PC-3 (cell line): ENCODE results near the gene UBC. TPM values are rescaled to one million over a fixed set of nuclear protein-coding genes. Genes with fewer than 3 reads are reported as not detected.

Experiments
- ATAC-seq: fragments of 200-7000 bp; cut with Tn5 transposase; 2 replicates; pipeline ENCODE4 v1.9.1; 2020; ENCODE audit warnings: mild to moderate bottlenecking, moderate library complexity
- BruUV-seq: library from RNA; stranded (reverse); fragments of 400-500 nt; replicated peaks from 2 replicates; lab custom pipeline; 2021; lab: Mats Ljungman, UMichigan
- CTCF ChIA-PET: fragments of 300-600 bp; sonication (Branson Sonifier 250); formaldehyde crosslinking; loops from one replicate; lab custom pipeline; 2022; ENCODE audit warnings: antibody characterized with exemption; lab: Charles Lee
- POLR2A ChIA-PET: fragments of 300-600 bp; sonication (Branson Sonifier 250); formaldehyde crosslinking; loops from one replicate; lab custom pipeline; 2022; ENCODE audit warnings: antibody characterized with exemption; ENCODE audit not compliant: unreplicated experiment; lab: Charles Lee
- DNase-seq: peaks from one replicate; pipeline ENCODE4 v3.0.0-alpha.2; 2015
- H2AFZ ChIP-seq: fragments of 300-600 bp; sonication (generic); 2 replicates; pipeline ENCODE4 v1.6.0; 2016; ENCODE audit warnings: antibody characterized with exemption, low read length
- H3F3A ChIP-seq: fragments of 300-600 bp; sonication (generic); one replicate; pipeline ENCODE4 v1.6.0; 2017; ENCODE audit warnings: antibody characterized with exemption, low read length, control low read depth, mild to moderate bottlenecking; ENCODE audit not compliant: unreplicated experiment
- H3K27ac ChIP-seq: fragments of 300-600 bp; sonication (generic); 2 replicates; pipeline ENCODE4 v1.5.1; 2016; ENCODE audit warnings: mild to moderate bottlenecking, low read length
- H3K27me3 ChIP-seq: fragments of 300-600 bp; sonication (generic); 2 replicates; pipeline ENCODE4 v1.6.1; 2016; ENCODE audit warnings: low read length, mixed read lengths
- H3K36me3 ChIP-seq: fragments of 300-600 bp; sonication (generic); 2 replicates; pipeline ENCODE4 v1.6.1; 2016; ENCODE audit warnings: low read depth, mixed run types, low read length, mixed read lengths
- H3K4me1 ChIP-seq: fragments of 300-600 bp; sonication (generic); 2 replicates; pipeline ENCODE4 v1.5.1; 2016; ENCODE audit warnings: low read length; ENCODE audit not compliant: insufficient read depth
- H3K4me2 ChIP-seq: fragments of 300-600 bp; sonication (generic); 2 replicates; pipeline ENCODE4 v1.6.0; 2016; ENCODE audit warnings: low read length
- H3K4me3 ChIP-seq: fragments of 300-600 bp; sonication (generic); 2 replicates; pipeline ENCODE4 v1.5.1; 2016; ENCODE audit warnings: mild to moderate bottlenecking, low read length, mixed read lengths
- H3K79me2 ChIP-seq: fragments of 300-600 bp; sonication (generic); 2 replicates; pipeline ENCODE4 v1.6.1; 2017; ENCODE audit warnings: low read length, mixed read lengths
- H3K9ac ChIP-seq: fragments of 300-600 bp; sonication (generic); 2 replicates; pipeline ENCODE4 v1.6.0; 2016; ENCODE audit warnings: mild to moderate bottlenecking, low read length
- H3K9me2 ChIP-seq: fragments of 300-600 bp; sonication (generic); replicated peaks from 2 replicates; pipeline ENCODE4 v1.6.1; 2016; ENCODE audit warnings: mixed run types, low read length, mixed read lengths
- H3K9me3 ChIP-seq: fragments of 300-600 bp; sonication (generic); 2 replicates; pipeline ENCODE4 v1.6.1; 2016; ENCODE audit warnings: low read length, mixed read lengths
- H4K20me1 ChIP-seq: fragments of 300-600 bp; sonication (generic); 2 replicates; pipeline ENCODE4 v1.6.1; 2016; ENCODE audit warnings: low read length, mixed read lengths
- CTCF ChIP-seq: fragments of 300-600 bp; sonication (generic); conservative IDR thresholded peaks from 2 replicates; pipeline ENCODE4 v1.5.1; 2017; ENCODE audit warnings: antibody characterized with exemption, low read depth, mild to moderate bottlenecking, low read length
- EZH2 ChIP-seq: fragments of 300-600 bp; sonication (generic); IDR thresholded peaks from one replicate; pipeline ENCODE4 v1.6.1; 2017; ENCODE audit warnings: antibody characterized with exemption, mild to moderate bottlenecking, low read length; ENCODE audit not compliant: unreplicated experiment
- EZH2phosphoT487 ChIP-seq: fragments of 300-600 bp; sonication (generic); IDR thresholded peaks from 2 replicates; pipeline ENCODE4 v1.6.1; 2018; ENCODE audit warnings: mild to moderate bottlenecking, antibody characterized with exemption, low read length, borderline replicate concordance
- intact Hi-C: fragments of 100-400 bp; cut with micrococcal nuclease; formaldehyde crosslinking; loops from 2 replicates; pipeline ENCODE4 v1.9.0; 2023
- total RNA-seq: library from RNA; depleted of rRNA; stranded (reverse); fragments of >200 nt; gene quantifications from 2 replicates; pipeline ENCODE4 v1.2.3, GENCODE V29; 2014

Gene UBC
- total RNA-seq, 1 experiment from 2014 or later, result 1,587 TPM

- CTCF ChIA-PET, result no interaction called here
These were observed 35.5 kb downstream of the UBC start for GRCh38 chr12:124878795-124879516.

GRCh38 chr12:124877423-124877822 lies 37.0 kb downstream of the UBC start:
- Histone ChIP-seq H3K27ac (no peak overlapping the region), H4K20me1 (no peaks in the 10 kb centered on the region), H3K79me2 (no peaks in the 10 kb centered on the region), H3K4me2 (no peak overlapping the region), H3F3A (no peaks in the 10 kb centered on the region), H3K4me3 (no peak overlapping the region), H3K36me3 (no peaks in the 10 kb centered on the region), H3K9ac (no peak overlapping the region), H3K27me3 (no peaks in the 10 kb centered on the region), H3K9me2 (no peaks in the 10 kb centered on the region), H3K4me1 (no peaks in the 10 kb centered on the region), H2AFZ (no peak overlapping the region), H3K9me3 (no peaks in the 10 kb centered on the region)
- CTCF ChIA-PET, result no interaction called here
- no TSS peak for BruUV-seq
- ATAC-seq (no peak), DNase-seq (no peak)
- POLR2A ChIA-PET, result no interaction called here
- TF ChIP-seq EZH2, result no peak
- TF ChIP-seq CTCF, result no peak
- TF ChIP-seq EZH2phosphoT487, result no peak
- intact Hi-C loops, result no loop called here

More at GRCh38 chr12:124878795-124879516, 35.5 kb downstream of the UBC start:
- POLR2A ChIA-PET, result no interaction called here
- no peak overlapping the region for H2AFZ ChIP-seq
- no peak for TF ChIP-seq CTCF
- TF ChIP-seq EZH2, result no peak
- TF ChIP-seq EZH2phosphoT487, result no peak
- no peaks in the 10 kb centered on the region for H3F3A ChIP-seq
- ATAC-seq (no peak), DNase-seq (no peak)
- H3K9me3 ChIP-seq, result no peaks in the 10 kb centered on the region
- no peak overlapping the region for H3K4me2 ChIP-seq
- intact Hi-C loops, result no loop called here
- no TSS peak for BruUV-seq
- H3K27ac ChIP-seq, result no peak overlapping the region
- H3K4me3 ChIP-seq, result no peak overlapping the region
- H3K4me1 ChIP-seq, result no peaks in the 10 kb centered on the region
- H3K79me2 ChIP-seq, result no peaks in the 10 kb centered on the region
- H3K27me3 ChIP-seq, result no peaks in the 10 kb centered on the region
- no peaks in the 10 kb centered on the region for H3K9me2 ChIP-seq
- no peaks in the 10 kb centered on the region for H3K36me3 ChIP-seq
- no peaks in the 10 kb centered on the region for H4K20me1 ChIP-seq
- no peak overlapping the region for H3K9ac ChIP-seq

- H3K4me2 ChIP-seq, result no peak overlapping the region
These were observed 38.3 kb downstream of the UBC start for GRCh38 chr12:124876171-124876570.

More at GRCh38 chr12:124876171-124876570, 38.3 kb downstream of the UBC start:
- ChIA-PET POLR2A (no interaction called here), CTCF (no interaction called here)
- Histone ChIP-seq H3K4me3 (no peak overlapping the region), H2AFZ (peak overlapping the region; percentile 20; the same call in 1 of the 2 replicates), H4K20me1 (no peaks in the 10 kb centered on the region), H3K9ac (no peak overlapping the region), H3K27me3 (no peaks in the 10 kb centered on the region), H3K4me1 (no peaks in the 10 kb centered on the region), H3K36me3 (no peaks in the 10 kb centered on the region), H3K27ac (no peak overlapping the region), H3F3A (no peaks in the 10 kb centered on the region), H3K79me2 (no peaks in the 10 kb centered on the region), H3K9me3 (no peaks in the 10 kb centered on the region), H3K9me2 (no peaks in the 10 kb centered on the region)
- no peak for TF ChIP-seq EZH2
- ATAC-seq, result no peak; the same call in 1 of the 2 replicates
- intact Hi-C loops, result no loop called here
- DNase-seq, result no peak
- BruUV-seq, result no TSS peak
